ENCODE results near the gene PEX13.

DNA sequence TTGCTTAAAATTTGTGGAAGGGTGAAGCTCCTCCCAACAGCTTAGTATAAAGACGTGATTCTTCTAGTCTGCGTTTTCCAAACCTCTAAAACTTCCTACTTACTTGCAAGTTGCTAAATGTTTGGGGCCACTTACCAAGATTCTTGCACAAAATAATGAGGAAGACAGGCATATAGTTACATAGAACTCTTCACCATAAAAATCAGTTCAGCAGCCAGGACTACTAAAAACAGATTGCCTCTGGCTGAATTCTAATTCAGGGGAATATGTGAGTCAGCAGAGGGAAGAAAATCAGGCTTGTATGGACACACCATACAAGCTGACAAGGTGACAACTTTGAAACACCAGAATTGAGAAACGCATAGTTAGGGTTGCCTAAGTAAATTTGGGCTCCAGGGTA lies 2.8 kb upstream of the PEX13 start:
- TF ChIP-seq POLR2A (IDR thresholded peaks at IDR 0.05) = no peak
- TF ChIP-seq, protein P1, sequence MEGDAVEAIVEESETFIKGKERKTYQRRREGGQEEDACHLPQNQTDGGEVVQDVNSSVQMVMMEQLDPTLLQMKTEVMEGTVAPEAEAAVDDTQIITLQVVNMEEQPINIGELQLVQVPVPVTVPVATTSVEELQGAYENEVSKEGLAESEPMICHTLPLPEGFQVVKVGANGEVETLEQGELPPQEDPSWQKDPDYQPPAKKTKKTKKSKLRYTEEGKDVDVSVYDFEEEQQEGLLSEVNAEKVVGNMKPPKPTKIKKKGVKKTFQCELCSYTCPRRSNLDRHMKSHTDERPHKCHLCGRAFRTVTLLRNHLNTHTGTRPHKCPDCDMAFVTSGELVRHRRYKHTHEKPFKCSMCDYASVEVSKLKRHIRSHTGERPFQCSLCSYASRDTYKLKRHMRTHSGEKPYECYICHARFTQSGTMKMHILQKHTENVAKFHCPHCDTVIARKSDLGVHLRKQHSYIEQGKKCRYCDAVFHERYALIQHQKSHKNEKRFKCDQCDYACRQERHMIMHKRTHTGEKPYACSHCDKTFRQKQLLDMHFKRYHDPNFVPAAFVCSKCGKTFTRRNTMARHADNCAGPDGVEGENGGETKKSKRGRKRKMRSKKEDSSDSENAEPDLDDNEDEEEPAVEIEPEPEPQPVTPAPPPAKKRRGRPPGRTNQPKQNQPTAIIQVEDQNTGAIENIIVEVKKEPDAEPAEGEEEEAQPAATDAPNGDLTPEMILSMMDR (IDR thresholded peaks at IDR 0.05) = no peak

Measured in adrenal gland (tissue), 5 donors.